ENCODE data around the gene ABCB10. TPM values are rescaled to one million over a fixed set of nuclear protein-coding genes. Genes with fewer than 3 reads are reported as not detected.

The ABCB10 gene
- total RNA-seq, 2 experiments from 2014 or later = 30.7 to 32.1 TPM

DNA sequence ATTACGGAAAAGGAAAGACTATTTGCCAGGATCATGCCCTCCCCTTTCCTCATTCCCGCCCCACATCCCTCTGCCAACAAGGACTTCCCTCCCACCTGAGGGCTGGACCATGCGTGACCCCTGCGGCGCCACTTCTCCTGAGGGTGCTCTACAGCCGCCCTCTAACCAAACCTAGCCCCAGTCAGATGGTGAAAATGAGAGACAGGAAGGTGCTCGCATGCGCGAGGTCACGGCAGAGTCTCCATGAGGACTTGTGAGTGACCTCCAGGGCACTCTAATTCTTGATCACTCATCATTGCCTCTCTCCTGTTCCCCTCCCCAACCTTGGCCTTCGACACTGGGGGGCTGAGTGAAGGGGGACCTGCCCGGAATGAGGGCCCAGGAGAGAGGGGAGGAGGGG, 35.3 kb upstream of the ABCB10 start:
- POLR2A ChIA-PET = interaction anchor here (1.6 kb wide), 1 partner anchor 35 kb away, joined by 6 read pairs; the partner anchor contains the start of gene ABCB10
- CTCF ChIA-PET = no interaction called here
- Mint-ChIP-seq H3K4me3 (no peak overlapping the region), H3K27me3 (no peaks in the 10 kb centered on the region), H3K27ac (no peak overlapping the region), H3K9me3 (no peaks in the 10 kb centered on the region), H3K4me1 (ENCODE audit: low read depth) (peaks cover 16% of the 10 kb centered on the region), H3K36me3 (ENCODE audit: low read depth) (peaks cover 24% of the 10 kb centered on the region)
- ATAC-seq (no peak), DNase-seq (no peak)
- intact Hi-C loops (cut with micrococcal nuclease) = no loop called here
- TF ChIP-seq, protein P1, sequence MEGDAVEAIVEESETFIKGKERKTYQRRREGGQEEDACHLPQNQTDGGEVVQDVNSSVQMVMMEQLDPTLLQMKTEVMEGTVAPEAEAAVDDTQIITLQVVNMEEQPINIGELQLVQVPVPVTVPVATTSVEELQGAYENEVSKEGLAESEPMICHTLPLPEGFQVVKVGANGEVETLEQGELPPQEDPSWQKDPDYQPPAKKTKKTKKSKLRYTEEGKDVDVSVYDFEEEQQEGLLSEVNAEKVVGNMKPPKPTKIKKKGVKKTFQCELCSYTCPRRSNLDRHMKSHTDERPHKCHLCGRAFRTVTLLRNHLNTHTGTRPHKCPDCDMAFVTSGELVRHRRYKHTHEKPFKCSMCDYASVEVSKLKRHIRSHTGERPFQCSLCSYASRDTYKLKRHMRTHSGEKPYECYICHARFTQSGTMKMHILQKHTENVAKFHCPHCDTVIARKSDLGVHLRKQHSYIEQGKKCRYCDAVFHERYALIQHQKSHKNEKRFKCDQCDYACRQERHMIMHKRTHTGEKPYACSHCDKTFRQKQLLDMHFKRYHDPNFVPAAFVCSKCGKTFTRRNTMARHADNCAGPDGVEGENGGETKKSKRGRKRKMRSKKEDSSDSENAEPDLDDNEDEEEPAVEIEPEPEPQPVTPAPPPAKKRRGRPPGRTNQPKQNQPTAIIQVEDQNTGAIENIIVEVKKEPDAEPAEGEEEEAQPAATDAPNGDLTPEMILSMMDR (IDR thresholded peaks at IDR 0.05) = no peak

DNA sequence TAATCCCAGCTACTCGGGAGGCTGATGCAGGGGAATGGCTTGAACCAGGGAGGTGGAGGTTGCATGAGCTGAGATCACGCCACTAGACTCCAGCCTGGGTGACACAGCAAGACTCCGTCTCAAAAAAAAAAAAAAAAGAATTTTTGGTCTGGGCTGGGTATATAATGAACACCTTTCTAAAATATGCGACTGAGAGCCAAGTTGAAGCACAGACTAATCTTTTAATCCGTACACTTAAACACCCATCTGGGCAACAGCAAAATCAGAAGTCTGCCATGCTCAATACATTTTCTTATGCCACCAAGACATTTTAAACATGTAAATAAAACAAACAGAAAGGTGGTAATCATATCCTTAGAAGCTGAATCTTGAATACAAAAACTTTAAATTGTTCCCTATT, 31.6 kb upstream of the ABCB10 start:
- Mint-ChIP-seq H3K9me3 (no peaks in the 10 kb centered on the region), H3K27ac (no peak overlapping the region), H3K4me1 (ENCODE audit: low read depth) (peaks cover 2% of the 10 kb centered on the region), H3K4me3 (no peak overlapping the region), H3K36me3 (ENCODE audit: low read depth) (peaks cover 19% of the 10 kb centered on the region), H3K27me3 (no peaks in the 10 kb centered on the region)
- TF ChIP-seq, protein P1 (IDR thresholded peaks at IDR 0.05) = no peak
- intact Hi-C loops (cut with micrococcal nuclease) = no loop called here
- ChIA-PET POLR2A (no interaction called here), CTCF (no interaction called here)
- ATAC-seq (no peak), DNase-seq (no peak)

DNA sequence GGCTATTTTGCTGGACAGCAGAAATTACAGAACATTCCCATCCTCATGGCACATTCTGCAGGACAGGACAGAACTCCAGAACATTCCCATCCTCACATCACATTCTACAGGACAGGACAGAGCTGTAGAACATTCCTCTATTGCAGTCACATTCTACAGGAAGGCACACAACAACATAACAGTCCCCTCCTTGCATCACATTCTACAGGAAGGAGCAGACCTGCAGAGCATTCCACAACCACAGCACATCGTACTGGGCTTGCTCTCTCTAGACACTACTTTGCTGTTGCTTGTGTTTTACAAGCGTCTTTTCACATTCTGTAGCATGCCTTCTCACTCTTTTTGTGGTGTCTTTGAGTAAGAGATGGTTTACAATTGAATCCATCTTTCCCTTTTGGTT, 26.8 kb upstream of the ABCB10 start:
- ChIA-PET POLR2A (no interaction called here), CTCF (interaction anchor here (1.1 kb wide), 1 partner anchor 26 kb away, joined by 3 read pairs; no protein-coding TSS in a partner anchor)
- Mint-ChIP-seq H3K4me1 (ENCODE audit: low read depth) (peaks cover 2% of the 10 kb centered on the region), H3K36me3 (ENCODE audit: low read depth) (no peaks in the 10 kb centered on the region), H3K27ac (no peak overlapping the region), H3K27me3 (no peaks in the 10 kb centered on the region), H3K4me3 (no peak overlapping the region), H3K9me3 (no peaks in the 10 kb centered on the region)
- ATAC-seq (no peak), DNase-seq (no peak)
- TF ChIP-seq, protein P1 (IDR thresholded peaks at IDR 0.05) = no peak
- intact Hi-C loops (cut with micrococcal nuclease) = no loop called here

DNA sequence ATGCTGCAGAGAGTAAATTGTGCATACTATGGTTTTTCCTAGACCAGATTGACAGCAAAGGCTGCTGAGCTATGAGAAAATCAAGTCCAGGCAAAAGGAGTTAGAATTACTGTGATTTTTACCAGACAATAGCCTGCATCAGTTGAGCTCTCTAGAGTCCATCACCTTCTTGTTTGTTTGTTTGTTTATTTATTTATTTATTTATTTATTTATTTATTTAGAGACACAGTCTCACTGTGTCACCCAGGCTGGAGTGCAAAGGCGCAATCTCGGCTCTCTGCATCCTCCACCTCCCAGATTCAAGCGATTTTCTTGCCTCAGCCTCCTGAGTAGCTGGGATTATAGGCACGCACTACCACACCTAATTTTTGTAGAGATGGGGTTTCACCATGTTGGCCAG, 24.2 kb upstream of the ABCB10 start:
- ChIA-PET POLR2A (no interaction called here), CTCF (no interaction called here)
- intact Hi-C loops (cut with micrococcal nuclease) = no loop called here
- no peaks in the 10 kb centered on the region for H3K36me3 Mint-ChIP-seq (ENCODE audit: low read depth)
- no peaks in the 10 kb centered on the region for H3K9me3 Mint-ChIP-seq
- no peak for ATAC-seq
- H3K4me3 Mint-ChIP-seq = no peak overlapping the region
- H3K4me1 Mint-ChIP-seq (ENCODE audit: low read depth) = peaks cover 2% of the 10 kb centered on the region
- H3K27ac Mint-ChIP-seq = no peak overlapping the region
- H3K27me3 Mint-ChIP-seq = no peaks in the 10 kb centered on the region
- TF ChIP-seq, protein P1 (IDR thresholded peaks at IDR 0.05) = no peak
- DNase-seq = no peak

DNA sequence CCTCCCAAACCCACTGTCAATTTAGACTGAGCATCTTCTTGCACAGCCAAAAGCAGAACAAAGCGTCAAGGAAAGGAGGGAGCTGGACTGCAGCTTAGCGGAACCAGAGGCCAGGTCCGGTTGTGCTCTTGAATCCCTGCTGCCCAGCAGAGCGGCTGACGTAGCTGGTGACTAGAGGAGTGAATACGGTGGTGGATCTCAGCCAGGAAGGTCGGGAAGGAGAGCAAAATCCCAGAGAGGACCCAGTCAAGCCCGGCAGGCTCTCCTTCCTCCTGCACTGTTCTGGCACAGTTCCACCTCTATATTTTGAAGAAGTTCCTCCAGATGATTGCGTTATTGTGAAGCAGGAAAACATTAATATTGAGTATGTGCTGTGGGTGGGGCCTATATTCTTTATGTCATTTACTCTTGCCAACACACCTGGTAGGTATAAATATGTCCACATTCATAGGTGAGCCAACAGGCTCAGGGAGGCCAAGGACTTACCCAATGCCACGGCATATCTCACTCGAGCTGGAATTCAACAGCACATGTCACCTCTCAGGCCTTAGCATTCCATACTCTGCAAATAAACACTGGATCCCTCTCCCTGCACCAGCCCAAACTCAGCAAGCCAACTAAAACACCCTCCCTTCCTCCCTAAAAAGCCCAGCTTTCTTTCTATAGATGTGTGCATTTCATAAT, 23.6 kb upstream of the ABCB10 start:
- intact Hi-C loops (cut with micrococcal nuclease) = no loop called here
- Mint-ChIP-seq H3K36me3 (ENCODE audit: low read depth) (no peaks in the 10 kb centered on the region), H3K27ac (no peak overlapping the region), H3K4me3 (no peak overlapping the region), H3K4me1 (ENCODE audit: low read depth) (peaks cover under 1% of the 10 kb centered on the region), H3K9me3 (no peaks in the 10 kb centered on the region), H3K27me3 (no peaks in the 10 kb centered on the region)
- TF ChIP-seq, protein P1 (IDR thresholded peaks at IDR 0.05) = no peak
- ChIA-PET POLR2A (no interaction called here), CTCF (no interaction called here)
- ATAC-seq (no peak), DNase-seq (no peak)

Data from activated CD8-positive, alpha-beta T cell treated with anti-CD3 and anti-CD28 coated beads for 36 hours (primary cell).